ENCODE results near the gene BCL2L14.

The BCL2L14 gene

GRCh38 chr12:12051668-12052067, 19.1 kb upstream of the BCL2L14 start:
- in situ Hi-C loops (cut with MboI; ENCODE audit: low sequenced_read_pairs): no loop called here

GRCh38 chr12:12054993-12055392, 15.7 kb upstream of the BCL2L14 start:
- in situ Hi-C loops (cut with MboI; ENCODE audit: low sequenced_read_pairs): no loop called here

- in situ Hi-C loops (cut with MboI; ENCODE audit: low sequenced_read_pairs): no loop called here
Measured at GRCh38 chr12:12056951-12057350, 13.8 kb upstream of the BCL2L14 start.

GRCh38 chr12:12064596-12064995, 6.1 kb upstream of the BCL2L14 start:
- in situ Hi-C loops (cut with MboI; ENCODE audit: low sequenced_read_pairs): no loop called here

- in situ Hi-C loops (cut with MboI; ENCODE audit: low sequenced_read_pairs): no loop called here
Measured at GRCh38 chr12:12068751-12069150, 2.0 kb upstream of the BCL2L14 start.

GRCh38 chr12:12069821-12070548, 754 bp upstream of the BCL2L14 start:
- in situ Hi-C loops (cut with MboI; ENCODE audit: low sequenced_read_pairs): no loop called here

GRCh38 chr12:12072064-12072760, 1.5 kb downstream of the BCL2L14 start:
- in situ Hi-C loops (cut with MboI; ENCODE audit: low sequenced_read_pairs): no loop called here

GRCh38 chr12:12079291-12079690, 8.6 kb downstream of the BCL2L14 start:
- in situ Hi-C loops (cut with MboI; ENCODE audit: low sequenced_read_pairs): no loop called here

GRCh38 chr12:12081836-12082497, 11.2 kb downstream of the BCL2L14 start:
- in situ Hi-C loops (cut with MboI; ENCODE audit: low sequenced_read_pairs): no loop called here

GRCh38 chr12:12083688-12084087, 12.9 kb downstream of the BCL2L14 start:
- in situ Hi-C loops (cut with MboI; ENCODE audit: low sequenced_read_pairs): no loop called here

GRCh38 chr12:12086362-12086761, 15.6 kb downstream of the BCL2L14 start:
- in situ Hi-C loops (cut with MboI; ENCODE audit: low sequenced_read_pairs): no loop called here

- in situ Hi-C loops (cut with MboI; ENCODE audit: low sequenced_read_pairs): no loop called here
Measured at GRCh38 chr12:12086973-12087692, 16.4 kb downstream of the BCL2L14 start.

GRCh38 chr12:12087693-12088034, 16.9 kb downstream of the BCL2L14 start:
- in situ Hi-C loops (cut with MboI; ENCODE audit: low sequenced_read_pairs): no loop called here

- in situ Hi-C loops (cut with MboI; ENCODE audit: low sequenced_read_pairs): no loop called here
Measured at GRCh38 chr12:12088147-12088546, 17.4 kb downstream of the BCL2L14 start.

- in situ Hi-C loops (cut with MboI; ENCODE audit: low sequenced_read_pairs): no loop called here
Measured at GRCh38 chr12:12088761-12089160, 18.0 kb downstream of the BCL2L14 start.

GRCh38 chr12:12091071-12091470, 20.3 kb downstream of the BCL2L14 start:
- in situ Hi-C loops (cut with MboI; ENCODE audit: low sequenced_read_pairs): no loop called here

GRCh38 chr12:12091977-12092663, 21.4 kb downstream of the BCL2L14 start:
- in situ Hi-C loops (cut with MboI; ENCODE audit: low sequenced_read_pairs): no loop called here

- in situ Hi-C loops (cut with MboI; ENCODE audit: low sequenced_read_pairs): no loop called here
Measured at GRCh38 chr12:12094481-12094880, 23.7 kb downstream of the BCL2L14 start.

GRCh38 chr12:12095021-12095420, 24.3 kb downstream of the BCL2L14 start:
- in situ Hi-C loops (cut with MboI; ENCODE audit: low sequenced_read_pairs): no loop called here

- in situ Hi-C loops (cut with MboI; ENCODE audit: low sequenced_read_pairs): no loop called here
Measured at GRCh38 chr12:12097891-12098690, 27.4 kb downstream of the BCL2L14 start.
